Fibroblast of skin of scalp (primary cell): Measurements from ENCODE around the gene PIK3CA. TPM values are rescaled to one million over a fixed set of nuclear protein-coding genes. Genes with fewer than 3 reads are reported as not detected.
A peak's percentile ranks its signal among the peaks of the same experiment; 100 is the strongest.
"Not testable (repeated sequence)": the region's sequence is repeated elsewhere in the genome, so short reads cannot be mapped to it uniquely, and the experiment has no call there.

ENCODE experiments used
- DNase-seq: peaks from one replicate; pipeline ENCODE4 v3.0.0-alpha.2; 2013
- polyA plus RNA-seq, 2 experiments: library from polyadenylated mRNA; unstranded; fragments of 120-200 nt; gene quantifications; one replicate each; pipeline ENCODE4 v1.2.1, GENCODE V29; 2013; ENCODE audit not compliant: insufficient read length in 2 of 2

The PIK3CA gene
- 17.4 TPM for polyA plus RNA-seq (2013, experiment 1 of 2; ENCODE audit: insufficient read length)
- 18.3 TPM for polyA plus RNA-seq (2013, experiment 2 of 2; ENCODE audit: insufficient read length)

DNA sequence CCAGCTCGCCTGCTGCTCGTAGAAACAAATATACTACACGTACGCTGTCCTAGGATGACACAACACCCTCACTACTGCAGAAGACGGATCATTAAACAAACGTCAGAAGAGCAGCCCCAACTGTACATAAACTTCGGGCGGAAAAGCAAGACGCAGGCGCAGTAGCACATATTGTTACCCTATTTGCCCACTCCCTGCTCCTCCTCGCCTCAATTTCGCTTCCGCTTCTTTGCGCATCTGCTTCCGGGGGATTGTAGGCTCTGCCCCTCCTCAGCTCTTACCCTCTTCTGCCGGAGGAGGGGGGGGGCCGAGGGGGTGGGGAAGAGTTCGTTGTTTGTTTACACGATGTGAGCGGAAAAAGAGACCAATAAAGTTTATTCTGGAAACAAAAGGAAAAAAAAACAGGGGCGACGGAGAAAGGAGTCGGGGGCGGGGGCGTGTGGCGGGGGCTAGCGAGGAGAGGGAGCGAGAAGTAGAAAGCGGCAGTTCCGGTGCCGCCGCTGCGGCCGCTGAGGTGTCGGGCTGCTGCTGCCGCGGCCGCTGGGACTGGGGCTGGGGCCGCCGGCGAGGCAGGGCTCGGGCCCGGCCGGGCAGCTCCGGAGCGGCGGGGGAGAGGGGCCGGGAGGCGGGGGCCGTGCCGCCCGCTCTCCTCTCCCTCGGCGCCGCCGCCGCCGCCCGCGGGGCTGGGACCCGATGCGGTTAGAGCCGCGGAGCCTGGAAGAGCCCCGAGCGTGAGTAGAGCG lies at the start of gene PIK3CA:
TSS of gene PIK3CA (plus strand) at position 485 of the 743 bp plus-strand sequence. CDS start 50,469 bp downstream, outside the sequence.
- peak; percentile 98 for DNase-seq

DNA sequence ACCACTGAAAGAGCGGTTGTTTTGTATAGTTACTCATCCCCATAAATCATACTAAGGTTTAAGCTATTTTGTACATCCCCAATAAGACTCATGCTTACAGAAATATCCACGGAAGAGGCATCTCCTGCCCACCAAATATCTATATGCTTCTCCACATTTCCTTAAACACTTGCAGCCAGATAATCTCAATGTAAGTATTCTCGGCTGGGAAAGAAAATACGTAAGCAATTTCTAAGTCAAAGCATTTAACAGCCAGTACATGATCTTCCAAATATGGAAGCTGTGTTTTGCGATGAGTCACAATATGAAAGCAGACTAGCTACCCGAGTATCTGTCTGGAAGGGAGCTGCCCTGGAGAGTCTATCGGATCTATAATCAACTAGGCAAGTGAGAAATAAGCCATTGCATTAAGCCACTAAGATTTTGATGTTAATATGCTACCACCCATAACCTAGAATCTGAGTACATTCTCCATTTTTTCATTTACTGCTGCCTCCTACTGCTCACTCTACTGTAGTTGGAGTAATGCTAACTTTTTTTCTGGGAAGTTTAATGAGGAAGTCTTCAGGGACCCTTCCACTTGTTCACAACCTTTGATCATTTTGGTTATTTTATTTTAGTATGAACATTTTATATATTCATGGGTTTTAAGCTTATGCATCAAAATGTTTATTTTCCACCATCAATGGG lies 49.6 kb upstream of the PIK3CA start:
- peak; percentile 72 for DNase-seq

DNA sequence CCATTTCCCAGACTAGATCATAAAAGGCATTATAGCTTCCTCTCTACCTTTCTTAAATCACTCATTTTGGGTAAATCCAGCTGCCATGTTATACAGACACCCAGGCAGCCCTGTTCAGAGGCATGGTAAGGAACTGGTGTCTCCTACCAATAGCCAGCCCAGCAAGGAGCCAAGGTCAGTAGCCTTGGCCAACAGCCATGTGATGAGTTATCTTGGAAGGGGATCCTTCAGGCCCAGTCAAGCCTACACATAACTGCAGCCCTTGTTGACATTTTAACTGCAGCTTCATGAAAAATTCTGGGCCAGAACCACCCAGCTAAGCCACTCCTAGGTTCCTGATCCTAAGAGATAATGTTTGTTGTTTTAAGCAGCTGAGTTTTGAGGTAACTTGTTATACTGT lies 47.5 kb upstream of the PIK3CA start:
- peak; percentile 33 for DNase-seq

DNA sequence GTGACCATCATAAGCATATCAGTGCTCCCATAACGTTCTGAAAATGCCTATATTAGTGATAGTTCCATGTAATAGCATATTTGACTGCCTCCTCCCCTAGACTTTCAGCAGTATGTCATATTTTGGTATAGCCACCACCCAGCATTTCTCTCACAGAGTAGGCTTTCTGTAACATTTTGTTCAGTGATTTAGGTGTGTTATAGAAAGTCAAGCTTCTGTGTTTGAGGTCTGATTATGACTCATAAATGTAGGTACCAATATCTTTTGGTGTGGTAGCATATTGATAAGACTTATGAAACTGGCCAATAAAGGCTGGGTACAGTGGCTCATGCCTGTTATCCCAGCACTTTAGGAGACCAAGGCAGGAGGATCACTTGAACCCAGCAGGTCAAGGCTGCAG lies 42.3 kb upstream of the PIK3CA start:
- DNase-seq = no peak

DNA sequence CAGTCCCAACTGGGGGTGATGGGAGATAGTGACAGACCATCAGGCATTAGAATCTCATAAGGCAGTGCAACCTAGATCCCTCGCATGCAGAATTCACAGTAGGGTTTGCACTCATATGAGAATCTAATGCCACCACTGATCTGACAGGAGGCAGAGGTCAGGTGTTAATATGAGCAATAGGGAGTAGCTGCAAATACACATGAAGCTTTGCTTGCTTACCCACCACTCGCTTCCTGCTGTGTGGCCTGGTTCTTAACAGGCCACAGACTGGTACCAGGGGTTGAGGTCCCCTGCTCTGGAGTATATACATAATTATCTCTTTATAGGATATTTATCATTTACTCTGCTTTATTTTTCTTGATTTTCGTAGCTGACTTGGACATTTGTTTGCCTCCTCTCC lies 40.5 kb upstream of the PIK3CA start:
- DNase-seq = no peak

DNA sequence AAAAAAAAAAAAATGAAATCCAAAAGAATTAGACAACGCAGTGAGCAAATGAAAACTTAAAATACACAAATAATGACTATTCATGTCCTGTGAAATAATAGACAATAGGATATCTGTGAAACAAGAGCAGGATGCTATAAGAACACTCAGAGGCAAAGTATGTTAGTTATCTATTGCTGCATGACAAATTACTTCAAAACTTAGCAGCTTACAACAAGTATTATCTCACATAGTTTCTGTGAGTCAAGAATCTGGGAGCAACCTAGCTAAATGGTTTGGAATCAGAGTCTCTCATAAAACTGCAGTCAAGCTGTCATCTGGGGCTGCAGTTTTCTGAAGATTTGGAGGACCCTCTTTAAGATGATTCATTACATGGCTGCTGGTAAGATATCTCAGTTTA lies 40.1 kb upstream of the PIK3CA start:
- peak; percentile 82 for DNase-seq

DNA sequence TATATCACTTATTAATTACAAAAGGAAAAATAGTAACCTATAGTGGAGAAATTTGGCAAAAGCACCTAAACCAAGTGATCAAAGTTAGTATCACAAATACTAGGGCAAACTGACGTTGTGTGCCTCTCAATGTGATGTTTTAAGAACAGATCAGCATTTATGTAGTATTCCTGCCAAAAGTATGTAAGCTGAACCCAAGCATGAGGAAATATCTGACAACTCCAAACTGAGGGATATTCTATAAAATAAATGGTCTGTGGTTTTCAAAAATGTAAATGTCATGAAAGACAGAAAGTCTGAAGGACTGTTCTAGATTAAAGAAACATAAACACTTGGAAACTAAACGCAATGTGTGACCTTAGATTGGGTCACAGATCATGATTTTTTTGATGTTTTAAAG lies 34.3 kb upstream of the PIK3CA start:
- peak; percentile 64 for DNase-seq

DNA sequence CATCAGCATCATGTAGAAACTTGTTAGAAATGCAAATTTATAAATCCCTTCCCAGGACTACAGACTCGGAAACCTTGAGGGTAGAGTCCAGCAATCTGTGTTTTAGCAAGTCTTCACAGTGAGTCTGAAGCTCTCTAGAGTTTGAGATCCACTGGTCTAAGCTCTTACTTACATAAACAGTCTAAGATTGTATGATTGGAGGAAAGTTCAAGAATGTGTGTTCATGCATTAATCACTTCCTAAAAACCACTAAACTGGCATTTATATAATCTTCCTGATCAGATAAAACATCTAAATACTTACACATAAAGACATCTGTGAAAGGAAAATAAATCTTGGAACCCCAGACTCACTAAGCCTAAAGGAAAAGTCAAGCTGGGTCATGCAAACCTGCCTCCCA lies 32.7 kb upstream of the PIK3CA start:
- DNase-seq = peak; percentile 15

DNA sequence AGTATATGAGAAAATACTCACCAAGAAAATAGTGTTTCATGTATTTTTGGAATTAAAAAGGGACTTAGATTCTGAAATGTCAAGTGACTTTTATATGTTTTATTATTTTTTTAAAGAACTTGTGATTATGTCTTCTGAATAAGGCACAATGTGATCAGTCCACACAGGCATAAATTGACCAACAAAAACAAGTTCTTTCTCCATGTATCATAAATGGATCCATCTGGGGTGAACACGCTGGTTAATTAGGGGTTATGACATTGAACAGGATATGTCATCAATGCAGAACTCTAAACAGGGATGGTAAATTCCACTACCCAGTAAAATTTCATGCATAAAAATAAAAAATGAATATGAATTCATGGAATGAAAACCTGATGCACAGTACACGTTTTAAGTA lies 31.3 kb upstream of the PIK3CA start:
- DNase-seq = no peak

DNA sequence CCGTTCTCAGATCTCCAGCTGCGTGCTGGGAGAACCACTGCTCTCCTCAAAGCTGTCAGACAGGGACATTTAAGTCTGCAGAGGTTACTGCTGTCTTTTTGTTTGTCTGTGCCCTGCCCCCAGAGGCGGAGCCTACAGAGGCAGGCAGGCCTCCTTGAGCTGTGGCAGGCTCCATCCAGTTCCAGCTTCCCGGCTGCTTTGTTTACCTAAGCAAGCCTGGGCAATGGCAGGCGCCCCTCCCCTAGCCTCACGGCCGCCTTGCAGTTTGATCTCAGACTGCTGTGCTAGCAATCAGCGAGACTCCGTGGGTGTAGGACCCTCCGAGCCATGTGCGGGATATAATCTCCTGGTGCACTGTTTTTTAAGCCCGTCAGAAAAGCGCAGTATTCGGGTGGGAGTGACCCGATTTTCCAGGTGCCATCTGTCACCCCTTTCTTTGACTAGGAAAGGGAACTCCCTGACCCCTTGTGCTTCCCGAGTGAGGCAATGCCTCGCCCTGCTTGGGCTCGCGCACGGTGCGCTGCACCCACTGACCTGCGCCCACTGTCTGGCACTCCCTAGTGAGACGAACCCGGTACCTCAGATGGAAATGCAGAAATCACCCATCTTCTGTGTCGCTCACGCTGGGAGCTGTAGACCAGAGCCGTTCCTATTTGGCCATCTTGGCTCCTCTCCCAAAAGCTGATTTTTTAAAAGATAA lies 15.8 kb upstream of the PIK3CA start:
- not testable (repeated sequence) for DNase-seq

DNA sequence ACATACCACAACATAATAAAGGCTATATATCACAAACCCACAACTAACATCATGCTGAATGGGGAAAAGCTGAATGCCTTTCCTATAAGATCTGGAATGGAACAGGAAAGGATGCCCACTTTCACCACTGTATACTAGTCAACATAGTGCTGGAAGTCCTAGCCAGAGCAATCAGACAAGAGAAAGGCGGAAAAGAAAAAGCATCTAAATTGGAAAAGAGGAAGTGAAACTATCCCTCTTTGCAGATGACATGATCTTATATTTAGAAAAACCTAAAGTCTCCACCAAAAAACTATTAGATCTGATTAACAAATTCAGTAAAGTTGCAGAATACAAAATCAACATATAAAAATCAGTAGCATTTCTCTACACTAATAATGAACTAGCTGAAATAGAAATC lies 14.6 kb upstream of the PIK3CA start:
- no peak for DNase-seq

DNA sequence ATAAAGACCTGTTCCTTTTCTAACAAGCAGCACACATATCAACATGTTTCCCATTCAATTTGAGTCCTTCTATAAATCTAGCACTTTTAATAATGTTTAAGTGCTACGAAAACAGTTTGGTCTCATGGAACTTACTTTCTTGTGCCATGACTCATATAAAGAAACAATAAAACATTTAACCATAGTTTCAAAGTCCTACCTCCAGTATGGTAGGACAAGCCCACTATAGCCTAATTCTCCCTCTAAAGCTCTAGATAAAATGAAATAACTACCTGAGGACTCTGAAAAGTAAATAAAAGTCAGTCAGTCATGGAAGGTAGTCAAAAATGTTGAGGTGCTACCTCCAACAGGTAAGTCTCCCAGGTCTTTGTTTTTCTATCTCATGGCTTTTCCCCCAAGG lies 12.0 kb upstream of the PIK3CA start:
- DNase-seq = no peak

DNA sequence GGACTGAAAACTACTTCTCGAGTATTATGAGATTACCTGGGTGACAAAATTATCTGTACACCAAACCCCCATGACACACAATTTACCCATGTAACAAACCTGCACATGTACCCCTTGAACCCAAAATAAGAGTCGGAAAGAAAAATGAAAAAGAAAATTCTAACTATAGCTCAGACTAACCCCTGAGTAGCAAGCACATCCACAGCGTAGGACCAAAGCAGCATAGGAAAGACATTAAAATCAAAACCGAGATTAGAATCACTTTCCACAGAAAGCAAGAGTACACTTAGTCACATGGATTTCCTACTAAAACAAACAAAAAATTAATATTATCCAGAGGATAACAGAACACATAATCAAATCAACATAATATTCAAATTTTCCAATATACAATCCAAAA lies 6.3 kb upstream of the PIK3CA start:
- DNase-seq = no peak

DNA sequence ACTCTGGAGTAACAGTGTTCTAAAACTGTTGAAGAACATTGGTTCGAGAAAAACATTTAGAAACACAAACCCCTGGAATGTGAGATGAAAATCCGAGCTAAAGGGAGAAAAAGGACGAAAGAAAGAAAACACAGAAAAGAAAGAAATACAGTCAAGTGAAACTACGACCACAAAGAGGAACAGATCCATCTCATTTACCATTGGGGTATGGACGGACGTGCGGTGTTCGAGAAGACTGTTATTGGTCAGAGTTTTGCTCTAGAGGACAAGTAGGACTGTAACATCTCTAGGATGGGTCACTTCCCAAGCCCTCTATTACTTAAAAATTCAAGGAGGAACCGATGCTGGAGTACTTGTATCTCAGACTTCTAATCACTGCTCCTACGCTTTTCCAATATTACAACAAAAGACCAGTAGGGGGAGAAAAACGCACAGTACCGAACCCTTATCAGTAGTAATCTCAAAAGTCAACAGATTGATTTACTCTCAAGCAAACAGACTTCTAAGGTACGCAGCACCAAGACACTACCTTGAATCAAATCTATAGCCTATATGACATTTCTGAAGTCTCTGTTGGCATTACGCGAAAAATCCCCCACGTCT lies 1.1 kb upstream of the PIK3CA start:
- peak; percentile 64 for DNase-seq

DNA sequence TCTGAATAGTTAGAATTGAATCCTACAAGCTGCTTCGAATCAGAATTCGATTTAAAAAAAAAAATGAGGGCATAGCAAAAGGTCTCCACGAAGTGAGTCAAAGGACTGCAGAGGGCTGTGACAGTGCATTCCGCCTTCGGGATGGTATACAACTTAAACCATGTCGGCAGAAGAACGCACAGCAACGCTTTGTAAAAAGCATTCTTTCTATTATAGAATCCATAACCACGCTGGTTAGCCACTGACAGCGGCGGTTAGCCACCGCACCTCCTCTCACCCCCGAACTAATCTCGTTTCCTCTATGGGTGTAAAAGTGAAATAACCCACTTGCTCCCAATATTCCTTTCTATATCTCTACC lies 664 bp upstream of the PIK3CA start:
- DNase-seq = peak; percentile 17

DNA sequence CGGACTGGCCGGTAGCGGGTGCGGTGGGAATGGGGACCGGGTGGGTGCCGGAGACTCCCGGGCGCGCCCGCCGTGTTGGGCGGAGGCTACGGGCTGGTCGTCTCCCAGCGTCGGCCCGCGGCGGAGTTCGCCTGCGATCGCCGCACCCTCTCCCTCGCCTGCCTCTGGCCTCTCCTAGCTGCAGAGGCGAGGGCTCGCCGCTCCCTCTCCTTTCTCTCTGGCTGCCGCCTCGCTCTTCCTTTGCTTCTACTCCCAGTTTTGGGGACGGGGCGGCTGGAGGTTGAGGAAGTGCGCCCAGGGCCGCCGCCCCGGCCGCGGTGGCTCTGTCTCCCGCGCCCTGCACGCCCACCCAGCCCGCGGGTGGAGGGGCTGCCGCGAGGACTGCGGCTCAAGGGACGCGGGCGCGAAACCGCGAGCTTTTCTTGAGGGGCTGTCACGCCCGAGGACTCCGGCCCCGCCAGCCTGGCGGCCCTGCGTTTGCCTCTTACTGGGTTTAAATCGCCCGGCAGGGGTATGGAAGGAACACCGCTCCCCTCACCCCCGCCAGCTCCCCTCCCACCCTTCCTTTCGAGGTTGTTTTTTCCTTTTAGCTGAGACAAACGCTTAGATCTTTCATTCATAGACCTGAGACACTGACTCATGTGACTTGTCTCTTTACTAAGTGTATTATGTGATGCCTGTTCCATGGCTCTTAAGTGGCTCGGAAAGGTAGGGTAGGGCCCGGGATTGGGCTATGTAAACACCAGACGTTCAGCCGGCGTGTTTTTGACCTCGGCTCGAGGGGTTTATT lies 654 bp downstream of the PIK3CA start:
- peak; percentile 41 for DNase-seq

DNA sequence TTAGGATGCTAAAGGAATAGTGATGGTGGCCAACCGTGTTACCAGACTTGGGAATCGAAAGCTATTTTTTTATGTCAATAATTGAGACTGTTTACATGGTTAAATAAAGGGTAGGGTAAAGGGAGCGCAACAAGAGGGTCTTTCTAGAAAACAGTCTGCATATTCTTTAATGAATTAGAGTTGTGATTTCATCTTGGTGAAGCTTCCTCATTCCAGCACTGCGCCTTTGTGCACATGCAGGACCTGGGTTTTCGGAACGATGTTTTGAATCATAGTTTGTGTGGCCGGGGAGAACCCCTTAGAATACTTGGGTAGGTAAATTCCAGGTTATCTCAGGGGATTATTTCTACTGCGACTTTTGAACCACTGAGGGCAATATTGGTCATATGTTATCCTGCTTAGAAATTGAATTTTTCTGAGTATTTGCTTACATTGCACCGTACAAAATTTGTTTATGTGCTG lies 1.3 kb downstream of the PIK3CA start:
- peak; percentile 20 for DNase-seq

DNA sequence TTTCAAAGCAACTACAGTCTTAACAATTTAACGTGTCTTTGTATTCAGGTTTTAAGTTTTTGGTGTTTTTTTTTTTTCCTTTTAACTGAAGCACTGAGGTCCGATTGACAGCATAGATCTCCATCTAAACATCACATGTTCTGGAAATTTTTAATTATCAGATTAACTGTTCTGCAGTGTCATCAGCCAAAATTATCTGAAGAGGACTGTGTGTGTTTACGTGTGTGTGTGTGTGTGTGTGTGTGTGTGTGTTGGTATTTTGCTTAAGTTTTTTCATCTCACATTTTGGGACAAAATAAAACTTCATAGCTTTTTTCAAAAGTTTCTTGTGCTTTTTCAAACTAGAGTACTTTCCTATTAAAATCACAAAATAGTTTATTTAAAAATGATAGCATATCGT lies 1.8 kb downstream of the PIK3CA start:
- DNase-seq = no peak

DNA sequence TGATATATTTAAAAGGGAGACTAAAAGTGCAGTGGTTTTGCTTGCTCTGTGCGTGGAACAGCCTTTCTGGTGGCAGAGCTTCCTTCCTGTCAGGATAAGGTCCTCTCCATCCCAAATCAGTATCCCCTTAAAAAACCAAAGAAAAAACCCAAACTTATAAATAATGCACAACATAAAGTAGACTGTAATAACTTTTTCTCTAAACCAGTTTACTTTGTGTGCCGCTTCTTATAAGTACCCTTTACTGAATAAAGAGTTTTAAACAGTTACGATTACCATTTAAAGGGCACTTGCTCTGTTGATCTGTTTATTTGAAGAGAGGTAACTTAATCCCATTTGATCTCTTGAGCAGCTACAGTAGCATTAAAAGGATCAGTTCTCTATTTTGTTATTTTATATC lies 2.5 kb downstream of the PIK3CA start:
- DNase-seq = no peak

DNA sequence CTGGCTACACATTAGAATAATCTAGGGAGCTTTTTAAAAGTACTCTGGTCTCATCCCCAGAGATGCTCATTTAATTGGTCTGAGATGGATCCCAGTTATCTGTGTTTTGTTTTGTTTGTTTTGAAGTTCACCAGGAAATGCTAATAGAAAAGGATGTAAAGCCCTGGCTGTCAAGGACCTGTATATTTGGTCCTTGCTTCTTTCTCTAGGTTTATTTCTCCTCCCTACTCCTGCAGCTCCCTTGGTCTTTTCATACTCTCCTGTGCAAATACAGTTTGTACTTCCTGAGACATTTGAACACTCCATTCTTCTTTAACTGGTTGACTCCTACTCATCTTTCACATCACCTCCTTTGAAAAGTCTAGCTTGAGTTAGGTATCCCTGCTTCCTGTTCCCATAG lies 3.3 kb downstream of the PIK3CA start:
- DNase-seq = no peak

DNA sequence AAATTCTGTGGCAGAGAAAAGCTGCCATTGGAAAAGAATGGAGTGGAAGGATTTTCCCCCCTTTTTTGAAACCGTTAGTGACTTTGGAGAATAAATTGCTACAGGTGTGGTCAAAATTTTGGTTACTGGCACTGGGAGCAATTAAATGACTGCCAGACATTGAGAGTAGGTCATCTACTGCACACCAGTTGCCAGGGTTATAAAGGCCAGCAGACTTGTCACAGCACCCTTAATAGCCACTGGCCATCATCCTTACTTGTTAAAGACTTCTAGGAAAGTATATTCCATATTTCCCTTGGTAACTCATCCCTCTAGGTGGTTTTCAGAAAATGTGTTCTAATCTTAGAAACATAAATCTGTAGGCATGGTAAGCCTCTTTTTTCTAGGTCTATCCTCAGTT lies 8.0 kb downstream of the PIK3CA start:
- DNase-seq = no peak

DNA sequence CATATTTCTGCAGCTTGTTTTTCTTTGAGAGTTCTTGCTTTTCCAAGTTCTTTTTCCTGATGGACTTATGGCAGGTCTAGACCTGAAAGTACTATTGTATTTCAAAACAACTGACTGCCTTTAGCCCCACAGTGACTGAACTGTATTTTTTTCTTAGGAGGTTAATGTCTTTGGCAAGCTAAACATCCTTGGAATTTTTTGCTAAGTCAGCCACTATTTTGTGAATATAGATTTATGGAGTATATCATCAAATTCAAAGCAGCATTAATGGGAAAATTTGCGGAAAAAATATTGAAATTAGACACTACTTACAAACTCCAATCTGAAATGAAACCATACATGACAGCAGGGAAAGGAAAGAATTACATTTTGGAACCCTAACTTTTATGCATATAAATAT lies 8.6 kb downstream of the PIK3CA start:
- no peak for DNase-seq
